ENCODE data around the gene ATXN2L.

Gene ATXN2L

DNA sequence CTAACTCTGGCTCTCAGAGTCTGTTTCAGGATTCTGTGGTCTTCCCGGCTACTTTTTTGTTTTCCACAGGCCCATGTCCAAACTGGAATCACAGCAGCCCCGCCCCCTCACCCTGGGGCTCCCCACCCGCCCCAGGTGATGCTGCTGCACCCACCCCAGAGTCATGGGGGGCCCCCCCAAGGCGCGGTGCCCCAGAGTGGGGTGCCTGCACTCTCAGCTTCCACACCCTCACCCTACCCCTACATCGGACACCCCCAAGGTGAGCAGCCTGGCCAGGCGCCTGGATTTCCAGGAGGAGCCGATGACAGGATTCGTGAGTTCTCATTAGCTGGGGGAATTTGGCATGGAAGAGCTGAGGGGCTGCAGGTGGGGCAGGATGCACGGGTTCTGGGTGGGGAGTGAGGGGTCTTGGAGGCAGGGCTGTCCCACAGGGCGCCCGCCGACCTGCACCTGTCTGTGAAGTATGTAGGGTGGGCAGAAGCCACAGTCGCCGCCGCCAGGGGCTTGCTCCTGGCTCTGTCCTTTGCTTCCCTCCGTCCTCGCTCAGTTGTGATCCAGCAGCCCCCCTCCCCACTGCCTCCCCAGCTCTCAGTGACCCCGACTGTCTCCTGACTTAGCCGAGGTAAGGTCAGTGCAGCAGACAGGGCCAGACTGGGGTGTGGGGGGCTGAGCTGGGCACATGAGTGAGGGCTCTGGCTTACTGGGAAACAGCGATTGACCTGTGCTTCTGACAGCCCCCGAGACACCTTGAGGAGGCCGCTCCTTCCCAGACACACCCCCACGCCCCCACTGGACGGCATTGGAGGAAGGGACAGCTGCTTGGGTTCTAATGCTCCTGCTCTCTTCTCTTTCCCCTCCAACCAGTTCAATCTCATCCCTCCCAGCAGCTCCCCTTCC is 13.3 kb downstream of the ATXN2L start:
- DNase-seq (ENCODE audit: low read depth in 2 of 3, low spot score in 2 of 3) = no peak

DNA sequence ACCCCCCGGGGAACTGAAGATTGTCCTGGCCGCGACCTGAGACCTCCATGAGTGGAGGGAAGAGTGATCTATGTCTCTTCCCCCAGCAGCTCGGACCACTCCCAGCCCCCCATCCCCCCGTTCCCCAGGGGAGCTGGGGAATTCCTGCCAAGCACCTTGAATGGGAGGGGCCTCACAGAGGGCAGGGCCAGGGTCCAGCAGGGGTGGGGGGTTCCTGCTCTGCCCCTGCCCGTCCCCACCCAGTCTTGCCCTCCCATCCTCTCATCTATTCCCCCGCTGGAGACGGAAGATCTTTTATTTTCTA is 13.9 kb downstream of the ATXN2L start:
- no peak for DNase-seq (ENCODE audit: low read depth in 2 of 3, low spot score in 2 of 3)

DNA sequence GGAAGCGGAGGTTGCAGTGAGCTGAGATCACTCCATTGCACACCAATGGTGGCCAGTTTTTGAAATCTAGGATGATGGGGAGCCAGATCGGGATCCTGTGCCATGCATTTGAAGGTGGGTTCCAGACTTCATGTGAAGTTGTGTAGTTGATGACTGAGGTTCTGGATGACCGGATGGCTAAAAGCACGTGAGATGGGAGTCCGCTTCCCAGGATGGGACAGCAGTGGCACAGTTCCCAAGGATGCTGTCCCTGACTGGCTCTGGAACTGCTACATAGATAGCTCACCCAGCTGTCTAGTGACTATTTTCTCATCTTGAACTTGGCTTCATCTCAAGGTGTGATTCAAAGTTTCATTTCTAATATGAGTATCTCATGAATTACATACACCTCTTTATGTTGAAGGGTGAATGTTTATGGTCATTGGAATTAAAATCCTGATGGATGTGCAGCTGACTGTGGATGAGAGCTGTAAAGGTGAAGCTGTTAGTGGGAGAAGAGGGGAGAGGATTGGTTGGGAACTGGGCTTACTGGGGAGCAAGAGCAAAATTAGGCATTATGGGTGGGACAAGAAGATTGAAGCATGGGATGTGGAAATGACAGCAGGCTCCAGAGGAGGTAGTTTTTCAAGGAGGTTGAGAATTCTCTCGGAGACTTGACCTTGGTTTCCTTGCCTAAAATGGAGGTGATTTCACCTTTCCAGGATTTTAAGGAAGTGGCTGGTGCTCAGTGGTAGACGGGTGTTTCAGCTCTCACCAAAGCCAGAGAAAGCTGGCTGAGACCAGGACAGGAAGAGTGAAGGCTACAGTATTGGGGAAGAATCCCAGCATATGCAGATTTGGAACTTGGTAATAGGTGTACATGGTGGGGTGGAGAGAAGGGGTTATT is 15.1 kb downstream of the ATXN2L start:
- no peak for DNase-seq (ENCODE audit: low read depth in 2 of 3, low spot score in 2 of 3)

DNA sequence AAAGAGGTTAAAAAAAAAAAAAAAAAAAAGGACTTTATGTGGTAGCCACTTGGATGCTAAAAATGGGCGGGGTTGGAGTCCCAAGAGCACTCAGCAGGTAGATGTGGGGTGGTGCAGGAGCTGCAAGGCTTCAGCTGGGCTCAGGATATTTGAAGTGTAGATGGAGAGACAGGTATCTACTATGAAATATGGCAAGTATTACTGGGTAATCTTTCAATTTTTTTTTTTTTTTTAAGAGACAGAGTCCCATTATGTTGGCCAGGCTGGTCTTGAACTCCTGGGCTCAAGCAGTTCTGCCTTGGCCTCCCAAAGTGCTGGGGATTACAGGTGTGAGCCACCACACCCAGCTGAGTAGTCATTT is 15.7 kb downstream of the ATXN2L start:
- DNase-seq (ENCODE audit: low read depth in 2 of 3, low spot score in 2 of 3) = no peak

DNA sequence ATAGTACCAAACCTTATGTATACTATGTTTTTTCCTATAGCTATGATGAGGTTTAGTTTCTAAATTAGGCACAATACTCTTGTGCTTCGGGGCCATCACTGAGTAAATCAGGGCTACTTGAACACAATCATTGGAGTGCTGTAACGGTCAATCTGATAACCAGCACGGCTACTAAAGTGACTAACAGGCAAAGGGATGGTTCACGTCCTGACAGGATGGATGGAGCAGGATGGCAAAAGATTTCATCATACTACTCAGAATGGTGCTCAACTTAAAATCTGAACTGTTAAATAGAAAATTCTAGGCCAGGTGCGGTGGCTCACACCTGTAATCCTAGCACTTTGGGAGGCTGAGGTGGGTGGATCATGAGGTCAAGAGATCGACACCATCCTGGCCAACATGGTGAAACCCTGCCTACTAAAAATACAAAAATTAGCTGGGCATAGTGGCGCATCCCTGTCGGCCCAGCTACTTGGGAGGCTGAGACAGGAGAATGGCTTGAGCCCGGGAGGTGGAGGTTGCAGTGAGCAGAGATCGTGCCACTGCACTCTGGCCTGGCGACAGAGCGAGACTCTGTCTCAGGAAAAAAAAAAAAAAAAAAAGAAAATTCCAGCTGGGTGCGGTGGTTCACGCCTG is 16.3 kb downstream of the ATXN2L start:
- DNase-seq (ENCODE audit: low read depth in 2 of 3, low spot score in 2 of 3) = no peak

DNA sequence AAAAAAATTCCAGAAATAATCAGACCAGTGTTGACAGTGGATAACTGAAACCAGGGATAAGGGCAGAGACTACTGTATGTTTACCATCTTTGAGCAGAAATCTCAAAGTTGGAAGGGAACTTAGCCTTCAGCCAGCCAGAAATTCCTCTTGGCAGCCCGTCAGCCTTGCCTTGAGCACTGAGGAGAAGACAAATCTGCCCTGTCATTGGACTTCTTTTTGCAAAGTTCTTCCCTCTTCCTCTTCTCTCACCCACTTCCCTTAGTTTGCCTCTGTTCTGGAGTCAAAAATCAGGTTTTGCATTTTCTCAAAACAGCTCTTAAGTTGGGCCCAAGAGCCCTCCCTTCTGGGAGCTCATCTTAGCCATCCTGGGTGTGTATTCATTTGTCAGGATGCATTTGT is 17.1 kb downstream of the ATXN2L start:
- no peak for DNase-seq (ENCODE audit: low read depth in 2 of 3, low spot score in 2 of 3)

DNA sequence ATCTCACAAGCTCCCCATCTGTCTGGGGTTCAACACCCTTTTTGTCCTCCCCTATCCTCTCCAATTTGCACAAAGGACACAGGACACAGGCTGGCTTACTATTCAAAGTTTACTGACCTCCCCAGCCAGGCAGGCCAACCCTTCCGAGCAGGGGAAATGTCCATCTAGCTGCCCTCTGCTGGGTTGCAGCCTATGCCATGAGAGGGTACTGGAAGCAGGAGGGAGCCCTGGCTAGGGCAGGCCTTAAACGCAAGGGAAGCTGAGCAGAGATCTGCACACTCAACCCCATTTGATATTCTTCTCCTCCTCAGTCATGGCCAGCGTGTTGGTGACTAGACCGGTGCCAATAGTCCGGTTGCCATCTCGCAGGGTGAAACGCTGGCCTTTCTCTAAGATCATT is 19.9 kb downstream of the ATXN2L start:
- no peak for DNase-seq (ENCODE audit: low read depth in 2 of 3, low spot score in 2 of 3)

DNA sequence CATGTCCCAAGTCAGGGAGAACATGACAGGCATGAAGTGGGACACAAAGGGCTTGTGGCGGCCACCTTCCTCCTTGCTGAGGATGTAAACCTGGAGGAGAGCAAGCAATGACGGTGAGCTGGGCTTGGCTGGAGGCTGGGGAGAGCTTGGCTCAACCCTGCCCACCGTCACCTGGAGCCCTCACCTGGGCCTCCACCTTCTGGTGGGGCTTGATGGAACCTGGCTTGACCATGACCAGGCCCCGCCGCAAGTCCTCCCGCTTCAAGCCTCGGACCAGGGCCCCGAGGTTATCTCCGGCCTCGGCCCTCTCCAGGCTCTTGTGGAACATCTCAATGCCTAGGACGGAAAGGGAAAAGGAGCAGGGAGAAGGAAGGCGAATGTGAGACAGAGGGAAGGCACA is 21.0 kb downstream of the ATXN2L start:
- DNase-seq (ENCODE audit: low read depth in 2 of 3, low spot score in 2 of 3) = no peak

DNA sequence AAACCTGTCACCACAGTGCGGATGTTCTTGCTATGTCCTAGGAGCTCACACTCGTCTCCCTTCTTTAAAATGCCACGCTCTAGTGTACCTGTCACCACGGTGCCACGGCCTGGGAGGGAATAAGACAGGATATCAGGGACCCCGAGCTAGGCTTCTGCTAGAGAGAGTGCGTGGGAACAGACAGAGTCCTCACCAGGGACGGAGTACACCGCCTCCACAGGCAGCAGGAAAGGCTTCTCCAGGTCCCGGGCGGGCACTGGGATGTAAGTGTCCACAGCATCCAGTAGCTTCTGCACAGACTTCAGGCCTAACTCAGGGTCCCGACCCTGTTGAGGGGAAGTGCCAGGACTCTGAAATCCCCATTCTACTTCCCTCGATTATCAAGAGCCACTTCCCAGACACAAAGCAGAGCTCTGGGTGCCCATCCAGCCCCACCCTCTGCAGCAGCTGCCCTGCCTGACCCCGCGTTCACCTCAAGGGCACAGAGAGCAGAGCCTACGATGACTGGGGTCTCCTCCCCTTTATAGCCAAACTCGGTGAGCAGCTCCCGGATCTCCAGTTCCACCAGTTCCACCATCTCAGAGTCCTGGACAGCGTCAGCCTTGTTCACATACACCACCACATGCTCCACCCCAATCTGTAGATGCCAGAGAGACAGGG is 21.6 kb downstream of the ATXN2L start:
- DNase-seq (ENCODE audit: low read depth in 2 of 3, low spot score in 2 of 3) = no peak

DNA sequence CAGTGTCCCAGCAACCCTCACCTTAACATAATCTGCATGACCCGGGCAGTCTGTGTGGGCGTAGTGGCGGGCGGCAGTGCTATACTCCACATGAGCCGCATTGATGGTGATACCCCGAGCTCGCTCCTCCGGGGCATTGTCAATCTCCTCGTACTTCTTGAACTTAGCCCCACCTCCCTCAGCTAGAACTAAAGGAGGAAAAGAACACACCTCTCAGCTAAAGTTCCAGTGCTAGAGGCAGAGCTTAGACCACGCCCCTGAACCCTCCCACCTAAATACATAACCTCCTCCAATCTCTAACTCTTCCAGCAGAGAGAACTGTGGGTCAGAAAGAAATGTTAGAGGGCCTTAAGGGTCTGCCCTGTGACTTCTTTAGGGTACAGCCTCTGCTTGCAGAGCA is 22.5 kb downstream of the ATXN2L start:
- no peak for DNase-seq (ENCODE audit: low read depth in 2 of 3, low spot score in 2 of 3)

DNA sequence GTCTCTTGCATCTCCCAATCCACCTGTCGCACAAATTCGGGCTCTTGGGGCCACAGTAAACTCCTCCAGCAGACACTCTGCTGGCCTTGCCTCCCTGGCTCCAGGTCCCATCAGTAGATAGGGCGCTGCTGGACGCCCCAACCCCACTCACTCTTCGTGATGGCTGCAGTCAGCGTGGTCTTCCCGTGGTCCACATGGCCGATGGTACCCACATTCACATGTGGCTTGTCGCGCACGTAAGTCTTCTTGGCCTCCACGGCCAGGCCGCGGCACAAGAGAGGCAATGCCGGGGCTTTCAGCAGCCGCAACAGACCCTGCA is 22.9 kb downstream of the ATXN2L start:
- DNase-seq (ENCODE audit: low read depth in 2 of 3, low spot score in 2 of 3) = no peak

DNA sequence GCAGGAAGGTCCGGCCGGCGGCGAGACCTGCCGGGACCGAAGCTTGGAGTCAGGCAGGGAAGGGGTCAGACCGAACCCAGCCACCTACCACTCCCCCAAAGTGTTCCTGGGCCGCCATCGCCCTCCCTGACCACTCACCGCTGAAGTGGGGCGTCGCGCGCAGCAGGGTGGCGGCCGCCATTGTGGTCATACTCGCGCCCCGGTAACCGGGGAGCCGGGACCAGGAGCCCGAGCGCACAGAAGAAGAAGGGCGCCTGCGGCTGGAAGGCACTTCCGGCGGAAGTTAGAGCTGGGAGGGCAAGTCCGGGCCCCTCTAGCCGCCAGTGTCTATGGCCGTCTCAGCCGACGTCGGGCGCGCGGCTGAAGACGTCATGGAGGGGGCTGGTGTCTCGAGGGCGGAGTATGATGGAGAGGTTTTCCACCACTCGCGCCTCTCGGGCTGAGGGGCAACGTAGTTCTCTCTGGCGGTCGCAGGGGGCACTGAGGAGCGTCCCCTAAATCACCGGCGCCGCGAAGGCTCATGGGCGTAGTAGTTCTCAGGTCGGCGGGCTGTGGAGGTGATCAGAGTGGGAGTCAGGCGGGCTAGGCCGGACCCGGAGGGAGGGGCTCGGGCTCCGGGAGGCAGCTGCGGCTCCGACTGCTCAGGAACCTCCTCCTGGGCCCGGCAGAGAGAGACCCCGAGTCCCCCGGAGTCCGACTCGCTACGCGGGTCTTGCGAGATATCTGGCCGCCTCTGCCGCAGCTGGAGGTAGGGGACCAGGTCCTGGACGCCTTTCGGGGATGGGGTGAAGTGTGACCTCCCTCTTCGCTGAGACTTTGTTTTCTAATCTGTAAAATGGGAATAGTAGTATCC is 23.5 kb downstream of the ATXN2L start, which contains the start of gene TUFM:
Gene TUFM (minus strand): TSS at position 269 of the 853 bp plus-strand sequence. CDS start 79 bp downstream, at position 190.
- DNase-seq (ENCODE audit: low read depth in 2 of 3, low spot score in 2 of 3) = peak; percentile 87 to 96 (median 92)

DNA sequence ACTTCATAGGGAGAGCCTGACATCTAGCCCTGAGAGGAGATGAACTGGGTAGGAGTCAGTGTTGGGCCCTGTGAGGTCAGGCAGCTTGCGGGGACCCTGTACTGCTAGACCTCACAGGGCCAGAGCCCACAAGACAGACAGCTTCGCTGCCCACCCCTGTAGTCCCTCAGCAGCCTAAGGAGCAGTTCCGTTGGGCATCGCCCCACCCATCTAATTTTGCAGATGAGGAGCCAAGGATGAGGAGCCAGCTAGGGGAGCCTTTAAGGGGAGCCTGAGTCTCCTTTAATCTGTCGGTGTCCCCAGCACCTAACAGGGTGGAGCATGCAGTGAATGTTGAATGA is 24.1 kb downstream of the ATXN2L start:
- DNase-seq (ENCODE audit: low read depth in 2 of 3, low spot score in 2 of 3) = no peak

DNA sequence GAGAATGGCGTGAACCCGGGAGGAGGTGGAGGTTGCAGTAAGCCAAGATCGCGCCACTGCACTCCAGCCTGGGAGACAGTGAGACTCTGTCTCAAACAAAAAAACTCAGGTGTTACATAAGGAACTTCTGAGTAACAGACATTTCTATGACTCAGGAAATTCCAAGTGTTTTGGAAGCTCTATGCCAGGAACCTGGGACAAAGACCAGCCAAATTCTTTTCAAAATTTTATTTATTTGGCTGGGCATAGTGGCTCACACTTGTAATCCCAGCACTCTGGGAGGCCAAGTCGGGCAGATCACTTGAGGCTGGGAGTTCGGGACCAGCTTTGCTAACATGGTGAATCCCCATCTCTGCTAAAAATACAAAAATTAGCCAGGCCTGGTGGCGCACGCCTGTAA is 35.6 kb downstream of the ATXN2L start:
- DNase-seq (ENCODE audit: low read depth in 2 of 3, low spot score in 2 of 3) = no peak

DNA sequence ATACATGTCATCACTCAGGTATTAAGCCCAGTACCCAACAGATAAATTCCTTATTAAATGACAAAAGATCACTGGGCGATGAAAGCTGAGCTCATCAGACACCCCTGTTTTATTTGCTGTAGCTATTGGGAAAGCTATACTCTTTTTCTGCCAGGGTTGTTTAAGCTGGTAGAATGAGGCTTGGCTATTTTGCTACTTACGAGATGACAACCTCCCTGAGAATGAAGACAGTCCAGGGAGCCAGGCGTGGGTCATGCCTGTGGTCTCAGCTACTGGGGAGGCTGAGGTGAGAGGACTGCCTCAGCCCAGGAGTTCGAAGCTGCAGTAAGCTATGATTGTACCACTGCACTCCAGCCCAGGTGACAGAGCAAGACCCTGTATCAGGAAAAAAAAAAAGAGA is 36.5 kb downstream of the ATXN2L start:
- DNase-seq (ENCODE audit: low read depth in 2 of 3, low spot score in 2 of 3) = no peak

DNA sequence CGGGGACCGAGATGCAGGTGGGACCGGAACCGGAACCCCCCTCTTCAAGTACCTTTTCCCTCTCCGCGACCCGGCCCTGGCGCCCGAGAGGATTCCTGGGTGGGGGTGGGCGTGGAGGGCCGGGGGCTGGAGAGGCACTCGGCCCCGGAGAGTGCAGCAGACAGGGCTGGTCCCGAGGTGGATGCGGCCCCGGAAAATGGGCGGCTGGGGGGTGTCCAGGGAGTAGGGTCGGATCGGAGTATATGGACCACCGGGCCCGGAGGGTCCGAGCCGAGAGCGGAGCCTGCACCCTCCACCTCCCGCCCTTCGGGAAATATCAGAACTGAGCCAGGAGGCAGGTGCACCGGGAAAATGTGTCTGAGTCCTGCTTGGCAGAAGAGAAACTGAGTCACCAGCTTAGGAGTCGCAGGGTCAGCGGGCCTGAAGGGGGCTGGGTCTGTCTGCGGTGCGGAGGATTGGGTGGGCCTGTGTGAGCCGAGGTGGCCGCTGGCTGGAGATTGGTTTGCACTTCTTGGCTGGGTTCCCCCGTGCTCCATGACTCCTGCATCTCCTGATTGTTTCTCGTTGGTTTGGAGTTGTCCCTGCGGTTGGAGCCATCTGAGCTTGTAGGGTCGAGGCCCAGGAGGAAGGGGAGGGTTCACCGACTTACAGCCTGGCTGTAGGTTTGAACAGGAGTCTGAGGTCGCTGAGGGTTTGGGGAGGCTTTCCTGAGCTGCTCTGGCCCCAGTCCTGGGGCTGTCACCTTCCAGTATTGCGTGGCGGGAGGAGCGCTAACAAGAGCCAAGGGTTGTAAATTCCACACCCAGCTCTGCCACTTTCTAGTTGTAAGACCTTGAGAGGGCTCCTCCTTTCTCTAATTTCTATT is 41.4 kb downstream of the ATXN2L start:
- no peak for DNase-seq (ENCODE audit: low read depth in 2 of 3, low spot score in 2 of 3)

DNA sequence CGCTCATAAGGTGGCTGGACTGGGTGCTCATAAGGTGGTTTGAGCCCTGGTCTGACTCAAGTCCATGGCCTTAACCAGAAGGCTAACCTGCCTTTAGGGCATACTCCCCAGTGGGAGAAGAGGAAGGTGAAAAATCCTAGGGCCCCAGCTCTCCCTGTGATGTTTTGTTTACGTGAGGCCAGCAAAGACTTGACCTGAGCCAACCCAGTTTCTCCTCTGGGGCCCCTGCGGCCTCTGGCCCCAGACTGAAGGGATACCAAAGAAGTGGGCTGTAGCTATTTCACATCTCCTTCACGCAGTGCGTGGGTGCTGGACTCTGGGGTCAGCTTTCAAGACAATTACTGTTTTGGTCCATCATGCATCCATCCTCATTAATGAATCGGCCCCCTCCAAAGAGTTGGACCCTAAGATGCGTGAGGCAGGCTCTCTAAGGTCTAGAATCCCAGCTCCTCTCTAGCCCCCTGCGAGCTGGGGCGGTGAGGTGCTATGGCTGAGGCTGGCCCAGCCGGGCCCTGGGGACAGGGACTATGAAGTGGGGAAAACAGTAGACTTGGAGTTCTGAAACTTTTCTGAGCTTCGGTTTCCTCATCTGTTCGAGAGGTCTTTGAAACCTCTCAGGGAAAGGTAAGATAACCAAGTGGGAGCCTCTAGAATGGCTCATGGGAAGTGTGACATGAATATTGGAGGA is 42.3 kb downstream of the ATXN2L start:
- DNase-seq (ENCODE audit: low read depth in 2 of 3, low spot score in 2 of 3) = no peak

DNA sequence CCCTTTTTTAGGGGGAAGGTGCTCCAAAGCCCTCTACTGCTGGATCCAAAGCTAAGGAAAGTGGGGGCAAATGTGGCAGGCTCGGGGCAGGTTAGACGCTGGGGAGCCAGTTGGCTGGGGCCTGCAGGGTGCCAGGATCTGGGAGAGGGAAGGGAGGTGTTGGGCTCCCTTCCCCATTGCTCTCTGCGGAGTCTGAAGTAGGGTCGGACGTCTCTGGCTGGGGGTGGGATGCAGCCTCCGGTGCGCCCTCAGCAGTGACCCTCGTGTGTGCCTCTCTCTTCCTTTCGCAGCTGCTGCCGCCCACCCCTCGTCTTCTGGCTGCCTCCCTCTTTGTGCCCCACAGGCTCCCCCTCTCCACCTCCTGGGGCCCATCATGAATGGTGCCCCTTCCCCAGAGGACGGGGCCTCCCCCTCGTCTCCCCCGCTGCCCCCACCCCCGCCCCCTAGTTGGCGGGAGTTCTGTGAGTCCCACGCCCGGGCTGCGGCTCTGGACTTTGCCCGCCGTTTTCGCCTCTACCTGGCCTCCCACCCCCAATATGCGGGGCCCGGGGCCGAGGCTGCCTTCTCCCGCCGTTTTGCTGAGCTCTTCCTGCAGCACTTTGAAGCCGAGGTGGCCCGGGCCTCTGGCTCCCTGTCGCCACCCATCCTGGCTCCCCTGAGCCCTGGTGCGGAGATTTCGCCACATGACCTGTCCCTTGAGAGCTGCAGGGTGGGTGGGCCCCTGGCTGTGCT is 43.1 kb downstream of the ATXN2L start:
- DNase-seq (ENCODE audit: low read depth in 2 of 3, low spot score in 2 of 3) = no peak

DNA sequence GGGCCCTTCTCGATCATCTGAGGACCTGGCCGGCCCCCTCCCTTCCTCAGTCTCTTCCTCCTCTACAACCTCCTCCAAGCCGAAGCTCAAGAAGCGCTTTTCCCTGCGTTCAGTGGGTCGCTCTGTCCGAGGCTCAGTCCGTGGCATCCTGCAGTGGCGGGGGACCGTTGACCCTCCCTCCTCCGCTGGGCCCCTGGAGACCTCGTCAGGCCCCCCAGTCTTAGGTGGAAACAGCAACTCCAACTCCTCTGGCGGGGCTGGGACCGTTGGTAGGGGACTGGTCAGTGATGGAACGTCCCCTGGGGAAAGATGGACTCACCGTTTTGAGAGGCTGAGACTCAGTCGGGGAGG is 43.6 kb downstream of the ATXN2L start:
- no peak for DNase-seq (ENCODE audit: low read depth in 2 of 3, low spot score in 2 of 3)
